HepG2 (cell line): Measurements from ENCODE around the gene RHOG. TPM values are rescaled to one million over a fixed set of nuclear protein-coding genes. Genes with fewer than 3 reads are reported as not detected.

ENCODE experiments used
- ADNP ChIP-seq: sonication (generic); formaldehyde crosslinking; IDR thresholded peaks from 2 replicates; pipeline ENCODE4 v1.4.0; 2020; ENCODE audit warnings: missing genetic modification reagents
- ATF2 ChIP-seq: sonication (generic); formaldehyde crosslinking; IDR thresholded peaks from 2 replicates; pipeline ENCODE4 v1.4.0; 2020; ENCODE audit warnings: missing genetic modification reagents
- CHD2 ChIP-seq: IDR thresholded peaks from 2 replicates; pipeline ENCODE4 v1.6.1; 2011; ENCODE audit warnings: low read depth, low read length, improper control_type of control experiment
- ERF ChIP-seq: IDR thresholded peaks from 2 replicates; pipeline ENCODE4 v1.6.1; 2018; ENCODE audit warnings: missing biosample characterization, missing genetic modification reagents
- FOXK2 ChIP-seq: fragments of 450-650 bp; IDR thresholded peaks from 2 replicates; pipeline ENCODE4 v1.6.1; 2016
- IKZF1 ChIP-seq: fragments of 450-650 bp; IDR thresholded peaks from 2 replicates; pipeline ENCODE4 v1.7.1; 2016
- KDM5B ChIP-seq: sonication (generic); formaldehyde crosslinking; IDR thresholded peaks from 2 replicates; pipeline ENCODE4 v1.4.0; 2020; ENCODE audit warnings: missing genetic modification reagents, mild to moderate bottlenecking, borderline replicate concordance
- MZF1 ChIP-seq: sonication (generic); formaldehyde crosslinking; IDR thresholded peaks from 2 replicates; pipeline ENCODE4 v1.8.1; 2023; ENCODE audit warnings: mild to moderate bottlenecking, missing genetic modification reagents, borderline replicate concordance
- NCOA5 ChIP-seq: sonication (generic); formaldehyde crosslinking; IDR thresholded peaks from 2 replicates; pipeline ENCODE4 v1.4.0; 2020; ENCODE audit warnings: missing genetic modification reagents
- NR2F2 ChIP-seq: IDR thresholded peaks from 2 replicates; pipeline ENCODE4 v1.6.1; 2012; ENCODE audit warnings: low read depth, inconsistent platforms, borderline replicate concordance
- SCMH1 ChIP-seq: sonication (generic); formaldehyde crosslinking; IDR thresholded peaks from 2 replicates; pipeline ENCODE4 v1.9.0; 2021; ENCODE audit warnings: missing genetic modification reagents, mild to moderate bottlenecking, borderline replicate concordance
- SUZ12 ChIP-seq: fragments of 150-350 bp; IDR thresholded peaks from 2 replicates; pipeline ENCODE4 v1.6.1; 2014; ENCODE audit warnings: low read depth, low read length
- TBL1XR1 ChIP-seq: fragments of 150-350 bp; IDR thresholded peaks from 2 replicates; pipeline ENCODE4 v1.6.1; 2014; ENCODE audit warnings: borderline replicate concordance, low read length; ENCODE audit not compliant: partially characterized antibody
- TRIM24 ChIP-seq: sonication (generic); formaldehyde crosslinking; IDR thresholded peaks from 2 replicates; pipeline ENCODE4 v1.8.0; 2022; ENCODE audit warnings: mild to moderate bottlenecking, missing genetic modification reagents
- XBP1 ChIP-seq: sonication (generic); formaldehyde crosslinking; IDR thresholded peaks from 2 replicates; pipeline ENCODE4 v1.5.0; 2020; ENCODE audit warnings: missing genetic modification reagents
- ZNF142 ChIP-seq: sonication (generic); formaldehyde crosslinking; IDR thresholded peaks from 2 replicates; pipeline ENCODE4 v1.4.0; 2020; ENCODE audit warnings: missing genetic modification reagents
- ZNF616 ChIP-seq: sonication (generic); formaldehyde crosslinking; IDR thresholded peaks from 2 replicates; pipeline ENCODE4 v1.5.0; 2020; ENCODE audit warnings: low read depth, mild to moderate bottlenecking, missing genetic modification reagents
- ZNF788 ChIP-seq: sonication (generic); formaldehyde crosslinking; IDR thresholded peaks from 2 replicates; pipeline ENCODE4 v1.5.0; 2020; ENCODE audit warnings: mild to moderate bottlenecking, missing genetic modification reagents, borderline replicate concordance
- ZSCAN21 ChIP-seq: sonication (generic); formaldehyde crosslinking; IDR thresholded peaks from 2 replicates; pipeline ENCODE4 v1.8.0; 2022; ENCODE audit warnings: mild to moderate bottlenecking, missing genetic modification reagents, moderate library complexity, borderline replicate concordance
- polyA plus RNA-seq, 8 experiments: library from polyadenylated mRNA; depleted of rRNA in 3 of 8; stranded (reverse) in 7 of 8; unstranded in 1 of 8; fragments of >200 nt; fragmentation: Illumina TruSeq in 4 of 8; extraction: Trizol in 4 of 8; gene quantifications; 2 replicates each; pipeline versions ENCODE4 v1.2.1 to v1.2.3, GENCODE V29; 2011 to 2016; ENCODE audit warnings: low read depth in 4 of 8, missing spikeins in 1 of 8, mixed read lengths in 1 of 8; ENCODE audit not compliant: insufficient read depth in 1 of 8
- total RNA-seq, 5 experiments: library from RNA; depleted of rRNA; stranded (reverse); fragments of >200 nt; fragmentation: Illumina TruSeq; extraction: Trizol; gene quantifications; 2 replicates each; pipeline ENCODE4 v1.2.3, GENCODE V29; 2016; ENCODE audit warnings: low read depth in 1 of 5

Gene RHOG
- total and polyA plus RNA-seq, 2 of the 13 experiments (the other 11 are each of a cell fraction or from before 2014, with no cell fraction given), result 7.7 to 23.4 TPM

- no peak for TF ChIP-seq KDM5B (CRISPR knock-in tag)
- no peak for TF ChIP-seq ERF (CRISPR knock-in tag)
- TF ChIP-seq MZF1, result no peak
- TF ChIP-seq ZNF788 (CRISPR knock-in tag), result peak; percentile 24; the same call in 1 of the 2 replicates
- TF ChIP-seq SCMH1 (CRISPR knock-in tag), result no peak
- TF ChIP-seq ZSCAN21 (CRISPR knock-in tag), result no peak
- no peak for TF ChIP-seq NR2F2
- TF ChIP-seq XBP1, result no peak
- no peak for TF ChIP-seq ATF2
- TF ChIP-seq FOXK2, result no peak
- TF ChIP-seq TRIM24 (CRISPR knock-in tag), result no peak
- TF ChIP-seq NCOA5 (CRISPR knock-in tag), result no peak
- TF ChIP-seq ADNP (CRISPR knock-in tag), result no peak; the same call in 1 of the 2 replicates
- no peak for TF ChIP-seq SUZ12
- TF ChIP-seq IKZF1, result no peak
- no peak for TF ChIP-seq TBL1XR1
- TF ChIP-seq CHD2, result no peak
- TF ChIP-seq ZNF616 (CRISPR knock-in tag), result no peak
- no peak for TF ChIP-seq ZNF142 (CRISPR knock-in tag)
Observed at GRCh38 chr11:3807909-3808860, 32.6 kb downstream of the RHOG start, which contains the start of gene PGAP2 (continued).
